Hypothalamus (tissue), 51 donors: ENCODE measurements around the gene STK39.
A peak's percentile ranks its signal among the peaks of the same experiment; 100 is the strongest.

ENCODE experiments used
- DNase-seq, 51 donors: peaks; one replicate each; lab custom pipeline; 2025; lab: John Stamatoyannopoulos, UW

STK39 gene

DNA sequence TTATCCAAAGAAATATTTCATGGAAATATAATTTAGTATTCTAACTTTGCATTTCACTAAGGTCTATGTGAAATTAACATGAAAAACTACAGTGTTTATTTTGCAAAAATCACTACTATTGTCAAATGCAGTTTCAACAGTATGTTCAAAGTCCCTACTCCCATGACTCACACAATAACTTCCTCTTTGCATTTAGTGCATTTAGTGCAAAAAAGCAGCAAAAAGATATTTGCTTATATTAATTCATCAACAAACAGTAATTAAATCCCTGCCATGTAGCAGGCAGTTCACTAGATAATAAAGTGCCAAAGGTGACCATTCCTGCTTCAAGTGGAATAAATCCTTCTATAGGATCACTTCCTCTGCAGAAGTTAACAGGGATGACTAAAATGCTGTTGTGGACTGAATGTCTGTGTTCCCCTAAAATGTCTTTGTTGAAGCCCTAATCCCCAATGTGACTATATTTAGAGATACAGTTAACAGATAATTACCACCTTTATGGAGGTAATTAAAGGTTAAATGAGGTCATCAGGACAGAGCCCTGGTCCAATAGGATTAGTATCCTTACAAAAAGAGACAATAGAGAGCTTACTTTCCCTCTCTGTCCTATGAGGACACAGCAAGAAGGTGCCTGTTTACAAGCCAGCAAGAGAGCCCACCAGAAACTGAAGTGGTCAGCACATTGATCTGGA, 61.7 kb downstream of the STK39 start:
- DNase-seq: no peak

DNA sequence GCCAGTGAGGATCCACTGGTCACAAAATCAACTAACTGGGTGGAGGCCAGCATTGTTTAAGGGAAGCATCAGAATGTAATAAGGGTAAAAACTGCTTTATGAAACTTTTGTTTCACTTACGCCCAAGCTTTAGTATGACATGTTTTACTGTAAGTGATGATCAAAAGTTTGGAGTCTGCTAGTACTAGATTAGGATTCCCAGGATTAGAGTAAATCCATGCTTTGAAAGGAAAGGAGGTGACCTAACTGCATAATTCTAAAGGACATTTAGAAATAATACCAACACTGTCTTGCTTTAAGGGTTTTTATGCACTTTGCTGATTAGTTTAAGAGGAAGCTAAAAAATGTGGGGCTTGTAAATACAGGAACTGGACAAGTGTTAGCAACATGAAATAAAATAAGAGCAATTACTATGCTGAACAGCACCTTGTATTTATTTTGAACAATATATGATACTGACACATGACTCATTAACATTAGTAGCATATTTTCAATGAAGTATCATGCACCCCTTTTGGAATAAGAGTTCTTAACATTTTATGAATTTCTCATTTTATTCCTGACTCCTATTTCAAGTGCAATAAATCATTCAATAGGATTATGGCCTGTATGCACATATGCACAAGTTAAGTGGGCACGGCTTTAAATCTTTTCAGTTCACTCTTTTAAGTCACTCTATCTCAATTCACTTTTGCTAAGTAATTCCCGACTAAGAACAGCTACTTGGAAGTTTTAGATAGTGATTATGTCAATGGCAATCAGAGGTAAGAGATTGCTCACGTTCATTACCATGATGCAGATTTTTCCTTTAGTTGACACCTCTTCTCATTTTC, 62.5 kb downstream of the STK39 start:
- no peak for DNase-seq

DNA sequence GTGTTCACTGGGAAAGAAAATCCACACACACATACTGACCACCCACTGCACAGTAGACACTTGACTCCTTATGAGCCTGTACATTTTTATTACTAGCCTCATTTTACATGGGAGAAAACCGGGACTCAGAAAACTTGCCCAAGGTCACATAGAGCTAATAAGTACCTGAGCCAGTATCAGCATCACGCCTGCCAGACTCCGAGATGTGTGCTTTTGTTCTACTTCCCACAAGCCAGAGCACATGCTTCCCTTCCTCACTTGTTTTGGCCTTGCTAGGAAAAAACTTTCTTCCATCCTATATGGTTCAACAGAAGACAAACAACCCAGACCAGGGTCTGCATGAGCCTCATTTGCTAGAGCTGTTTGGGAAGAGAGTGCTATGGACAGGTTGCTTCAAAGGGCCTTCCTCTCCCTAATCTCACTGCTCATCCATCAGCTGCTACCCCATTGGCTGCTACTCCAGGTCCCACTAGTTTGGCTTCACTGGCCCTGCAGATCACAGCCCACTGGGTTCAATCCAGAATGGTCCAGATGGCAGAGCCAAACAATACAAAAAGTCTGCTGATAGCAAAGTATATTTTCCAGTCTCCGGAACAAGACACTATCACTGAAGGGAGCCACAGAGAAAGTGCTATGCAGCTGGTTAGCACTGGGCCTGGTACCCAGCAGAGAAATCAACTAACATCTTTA, 63.9 kb downstream of the STK39 start:
- DNase-seq: peak in 4 of 51 donors; percentile 9 to 26 (median 20)

DNA sequence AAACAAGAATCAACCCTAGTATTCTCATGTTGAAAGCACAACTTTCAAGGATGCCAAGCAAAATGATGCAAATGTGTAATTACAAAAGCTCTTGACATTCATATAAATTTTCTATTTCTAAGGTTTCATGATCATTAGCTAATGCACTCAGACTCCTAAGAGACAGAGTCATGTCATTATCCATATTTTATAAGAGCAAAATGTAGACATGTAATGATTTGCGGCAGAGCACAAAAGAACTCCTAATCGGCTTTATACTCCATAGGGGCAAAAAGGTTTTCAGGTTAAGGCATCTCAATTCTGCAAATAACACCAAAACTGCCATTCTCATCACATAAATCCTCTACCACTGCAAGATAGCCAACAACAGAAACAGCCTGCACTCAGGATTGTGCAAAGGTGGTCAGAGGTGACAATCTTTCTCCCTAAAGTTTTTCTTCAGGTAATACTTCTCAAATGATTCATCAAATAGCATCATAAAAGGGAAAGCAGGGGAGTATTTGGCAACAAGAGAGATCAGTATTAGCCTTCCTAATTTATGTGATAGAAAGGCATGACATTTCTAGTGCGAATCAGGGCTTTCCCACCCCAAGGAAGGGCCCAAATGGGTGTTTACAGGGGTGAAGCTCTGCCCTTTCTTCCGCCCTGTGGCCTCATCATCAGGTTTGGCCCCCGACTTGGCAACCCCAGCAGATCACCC, 64.7 kb downstream of the STK39 start:
- no peak for DNase-seq

DNA sequence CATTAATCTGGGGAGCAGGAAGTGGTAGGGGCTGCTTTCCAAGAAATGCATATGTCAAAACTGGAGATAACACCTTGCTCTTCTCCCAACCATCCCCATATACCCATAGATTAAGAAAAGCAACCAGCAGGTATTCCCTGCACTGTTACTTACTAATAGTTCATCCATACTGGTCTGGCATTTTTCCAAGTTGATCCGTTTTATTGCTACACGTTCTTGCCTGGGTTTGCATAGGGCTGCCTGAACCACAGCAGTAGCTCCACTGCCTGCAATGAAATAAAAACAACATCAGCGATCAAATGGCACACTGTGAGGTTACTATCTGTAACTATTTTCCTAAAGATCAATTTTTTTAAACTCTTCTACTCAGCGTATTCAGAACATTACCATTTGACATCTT, 65.6 kb downstream of the STK39 start:
- DNase-seq: no peak

DNA sequence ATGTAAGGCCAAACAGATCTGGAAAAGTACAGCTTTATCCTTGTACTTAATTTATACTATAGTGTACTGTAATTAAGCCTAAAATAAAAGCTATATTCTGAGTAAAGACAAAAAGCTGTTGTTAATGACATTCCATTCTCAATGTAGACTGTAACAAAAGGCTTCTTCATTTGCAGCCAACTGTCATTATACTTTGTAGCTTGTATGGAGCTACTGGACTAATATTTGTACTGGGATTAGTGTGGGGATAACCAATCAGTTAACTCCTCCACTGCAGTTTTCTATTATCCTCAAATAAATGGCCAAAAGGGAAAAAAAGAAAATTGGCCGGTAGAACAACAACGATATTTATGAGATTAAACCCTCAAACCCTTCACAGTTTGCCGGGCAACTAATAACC, 66.5 kb downstream of the STK39 start:
- DNase-seq: peak in 1 of 51 donors; percentile 64

DNA sequence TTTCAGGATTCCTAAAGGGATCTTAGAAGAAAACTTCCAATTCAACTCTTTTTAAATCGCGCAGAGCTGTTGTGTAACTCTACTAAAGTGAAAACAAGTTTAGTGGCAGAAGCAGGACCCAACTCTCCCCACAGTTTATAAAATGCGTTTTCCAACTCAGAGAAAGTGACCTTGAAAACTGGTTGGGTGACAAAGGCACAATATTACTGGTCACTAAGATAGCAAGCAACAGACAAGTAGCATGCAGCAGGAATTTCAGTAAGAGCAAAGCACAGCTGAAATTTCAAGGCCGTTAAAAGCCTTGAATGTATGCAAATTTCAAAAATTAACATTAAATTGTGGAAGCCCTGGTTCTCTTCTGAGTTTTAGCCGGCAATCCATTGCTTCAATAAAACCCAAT, 66.9 kb downstream of the STK39 start:
- DNase-seq: peak in 2 of 51 donors; percentile 18 to 52

DNA sequence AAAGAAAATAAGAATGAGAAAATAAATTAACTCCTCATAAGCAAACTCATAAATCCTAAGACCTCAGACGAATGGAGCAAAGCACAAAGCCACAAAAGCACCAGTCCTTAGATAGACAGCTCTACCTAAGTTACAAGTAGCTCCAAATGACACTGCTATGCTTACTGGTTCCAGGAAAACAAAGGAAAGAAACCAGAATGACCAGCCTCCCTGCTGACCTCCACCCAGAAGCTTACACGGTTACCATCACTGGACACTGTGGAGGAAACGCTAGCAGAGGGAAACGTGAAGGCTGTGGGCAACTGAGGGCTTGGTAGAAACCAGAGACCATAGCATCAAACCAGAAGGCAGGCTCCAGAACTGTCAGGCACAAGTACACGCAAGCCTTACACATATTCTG, 67.8 kb downstream of the STK39 start:
- DNase-seq: no peak

DNA sequence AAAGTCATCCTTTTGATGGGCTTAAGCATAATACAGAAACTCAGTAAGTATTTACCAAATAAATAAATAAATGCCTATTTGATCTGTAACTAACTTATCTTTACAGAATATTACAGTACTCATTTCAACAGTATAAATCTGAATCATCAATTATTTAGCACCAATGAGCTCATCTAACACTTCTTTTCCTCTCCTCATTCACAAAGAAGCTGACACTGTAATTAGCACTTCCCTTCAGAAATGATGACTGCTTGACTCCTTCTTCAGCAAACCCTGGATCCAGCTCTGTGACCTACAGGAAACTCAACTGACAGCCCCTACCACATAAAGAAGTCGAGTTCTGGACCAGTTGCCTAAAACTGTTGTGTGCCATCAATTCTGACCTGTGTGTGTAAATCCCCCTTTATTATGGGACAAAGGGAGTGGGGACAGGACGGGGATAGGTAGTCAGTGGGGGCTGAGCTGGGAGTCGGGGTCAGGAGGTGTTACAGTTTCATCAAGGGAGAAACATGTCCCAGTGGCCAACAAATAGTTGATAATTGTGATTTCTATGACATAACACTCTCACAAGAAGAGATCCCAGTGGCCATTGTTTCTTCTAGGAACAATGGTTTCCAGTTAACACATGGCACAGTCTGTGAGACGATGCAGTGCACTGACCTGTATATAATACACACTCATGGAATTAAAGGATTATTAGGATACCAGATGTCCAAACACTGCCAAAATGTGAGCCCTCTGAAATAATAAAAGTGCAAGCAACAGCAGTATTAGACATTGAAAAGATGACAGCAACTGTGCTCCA, 68.7 kb downstream of the STK39 start:
- DNase-seq: peak in 1 of 51 donors; percentile 20

DNA sequence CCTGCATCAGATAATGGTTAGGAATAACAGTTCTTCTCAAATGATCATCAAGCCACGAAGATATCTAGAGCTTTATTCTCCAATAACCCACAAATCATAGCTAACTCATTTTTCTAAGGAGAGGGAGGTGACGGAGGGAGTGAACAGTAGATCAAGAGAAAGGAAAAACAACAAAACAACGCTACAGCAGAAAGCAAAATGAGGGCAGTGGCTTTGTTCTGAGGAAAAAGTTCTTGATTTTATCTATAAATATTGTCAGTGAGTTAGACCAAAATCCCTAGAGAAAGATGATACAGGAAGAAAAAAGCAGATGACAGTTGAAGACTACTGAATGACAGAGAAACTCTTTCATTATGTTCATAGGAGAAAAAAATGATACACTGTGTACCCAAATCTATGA, 71.0 kb downstream of the STK39 start:
- no peak for DNase-seq

DNA sequence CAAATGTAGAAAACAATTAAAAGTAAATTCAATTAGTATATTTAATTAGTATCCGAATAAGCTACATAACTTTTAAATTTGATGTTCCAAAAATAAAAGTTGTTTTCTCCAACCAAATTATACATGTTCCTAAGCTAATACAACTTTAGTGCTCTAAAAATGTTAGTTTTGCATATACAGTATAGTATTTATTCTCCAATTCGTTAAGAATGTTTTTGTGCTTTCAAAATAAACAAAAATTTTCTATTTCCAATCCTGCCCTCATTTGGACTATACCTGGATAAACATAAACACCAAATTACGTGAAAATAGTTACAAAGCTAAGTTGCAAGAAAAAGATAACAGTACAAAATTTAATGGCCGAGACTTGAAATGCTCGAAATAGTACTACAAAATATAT, 71.9 kb downstream of the STK39 start:
- DNase-seq: no peak

DNA sequence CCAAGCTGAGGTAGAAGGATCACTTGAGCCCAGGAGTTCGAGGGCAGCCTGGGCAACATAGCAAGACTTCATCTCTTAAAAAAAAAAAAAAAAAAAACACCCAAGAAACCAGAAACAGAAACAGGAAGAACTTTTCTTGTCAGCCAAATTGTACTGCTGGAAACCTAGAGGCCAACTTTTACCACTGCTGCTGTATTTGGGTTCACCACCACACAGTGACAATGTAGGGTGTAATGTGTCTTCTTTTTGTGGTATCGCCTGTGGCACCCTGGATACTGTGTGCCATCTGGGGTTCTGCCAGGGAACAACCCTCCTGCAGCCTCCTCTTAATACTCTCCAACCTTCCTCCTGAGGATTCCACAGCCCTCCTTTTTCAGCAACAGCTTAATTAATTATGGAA, 72.6 kb downstream of the STK39 start:
- DNase-seq: no peak

DNA sequence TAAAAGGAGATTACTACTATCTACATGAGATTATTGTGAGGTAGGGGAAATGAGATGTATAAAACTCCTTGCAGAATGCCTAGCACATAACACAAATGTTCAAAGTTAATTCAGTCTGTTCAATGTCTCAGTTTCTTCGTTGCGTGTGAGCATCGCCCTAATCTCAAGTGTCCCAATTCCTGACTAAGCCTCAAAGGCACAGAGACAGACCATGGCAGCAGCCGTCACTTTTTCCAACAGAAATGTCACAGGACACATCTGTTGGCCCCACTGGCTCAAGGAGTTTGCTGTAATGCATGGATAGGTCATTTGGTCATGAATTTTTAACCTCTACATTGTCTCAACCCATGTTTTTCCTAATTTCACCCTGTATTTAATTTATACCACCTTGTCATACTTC, 75.3 kb downstream of the STK39 start:
- no peak for DNase-seq

DNA sequence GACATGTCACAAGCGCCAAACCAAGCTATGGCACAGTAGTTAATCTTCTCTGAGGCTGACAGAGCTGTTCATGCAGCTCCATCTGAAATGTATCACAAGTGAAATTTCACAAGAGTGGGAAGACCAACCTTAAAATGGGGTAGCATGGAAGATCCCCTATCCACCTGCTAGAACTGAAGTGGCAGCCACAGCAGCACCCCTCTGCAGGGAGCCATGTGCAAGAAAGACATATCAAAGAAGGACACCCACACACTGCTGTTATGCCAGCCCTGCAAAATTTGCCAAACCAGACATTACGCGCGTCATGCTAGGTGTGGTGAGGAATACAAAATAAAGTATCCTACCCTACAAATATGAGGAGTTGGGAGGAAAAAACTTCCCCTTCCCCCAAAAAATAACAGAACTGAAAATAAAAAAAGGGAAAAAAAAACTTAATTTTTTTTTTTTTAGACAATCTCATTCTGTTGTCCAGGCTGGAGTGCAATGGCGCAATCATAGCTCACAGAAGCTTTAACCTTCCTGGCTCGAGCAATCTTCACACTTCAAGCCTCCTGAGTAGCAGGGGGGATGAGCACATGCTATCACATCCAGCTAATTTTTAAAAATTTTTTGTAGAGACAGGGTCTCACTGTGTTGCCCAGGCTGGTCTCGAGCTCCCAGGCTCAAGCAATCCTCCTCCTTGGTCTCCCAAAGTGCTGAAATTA, 76.2 kb downstream of the STK39 start:
- DNase-seq: no peak

DNA sequence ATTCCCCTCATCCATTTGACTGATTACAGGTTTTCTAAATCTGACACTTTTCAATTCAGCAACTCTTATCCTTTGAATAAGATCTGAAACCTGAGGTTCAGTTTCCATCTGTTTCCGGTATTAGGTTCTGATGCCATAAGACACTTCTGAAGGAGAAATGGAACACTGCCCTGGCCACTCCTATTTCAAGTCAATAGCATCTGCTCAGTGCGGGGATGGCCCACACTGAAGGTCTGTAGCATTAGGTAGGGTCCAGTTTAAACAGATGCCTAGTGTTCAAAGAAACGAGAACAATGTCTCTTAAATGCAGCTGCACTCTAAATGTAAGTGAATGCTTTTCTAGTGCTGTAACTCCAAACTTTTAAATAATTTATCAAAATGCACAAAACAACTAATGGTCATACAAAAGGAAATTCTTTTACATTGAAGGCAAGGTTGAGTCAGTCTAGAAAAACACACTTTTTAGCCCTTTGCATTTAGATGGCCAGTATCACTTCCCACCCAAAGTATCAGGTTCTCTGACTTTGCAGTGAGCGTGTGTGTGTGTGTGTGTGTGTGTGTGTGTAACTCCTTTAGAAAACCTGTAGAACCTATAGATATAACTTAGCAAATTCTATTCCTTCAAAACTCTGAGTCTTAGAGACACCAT, 78.2 kb downstream of the STK39 start:
- DNase-seq: no peak

DNA sequence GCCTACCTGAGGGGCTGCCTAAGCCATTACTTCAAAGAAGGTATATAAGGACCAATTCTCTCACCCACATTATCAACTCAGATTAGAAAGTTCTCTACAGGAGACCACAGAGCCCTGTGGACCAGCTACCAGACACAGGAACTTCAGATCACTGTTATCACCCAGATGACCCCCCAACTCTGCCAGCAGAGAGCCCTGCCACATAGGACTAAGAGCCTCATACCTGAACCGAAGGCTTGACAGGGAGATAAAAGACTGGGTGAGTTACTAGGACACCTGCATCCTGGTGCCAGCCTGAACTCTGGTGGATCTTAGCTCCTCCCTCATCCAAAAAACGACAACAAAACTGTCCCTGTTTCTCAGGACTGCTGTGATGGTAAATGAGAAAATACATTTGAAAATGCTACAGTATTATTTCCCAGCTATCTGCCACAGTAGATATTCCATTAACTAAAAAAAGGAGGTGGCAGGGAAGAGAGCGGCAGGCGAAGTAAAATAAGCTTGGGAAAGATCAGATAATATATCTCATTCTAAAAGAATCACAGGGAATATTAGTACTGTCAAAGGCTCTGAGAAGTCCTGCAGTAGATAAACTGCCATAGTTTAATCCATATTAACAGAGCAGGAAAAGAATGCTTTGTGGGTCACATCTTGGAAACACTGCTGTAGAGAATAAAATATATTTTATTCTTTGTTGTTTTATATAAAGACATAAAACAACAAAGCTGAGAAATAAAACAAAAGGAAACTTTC, 79.7 kb downstream of the STK39 start:
- no peak for DNase-seq

DNA sequence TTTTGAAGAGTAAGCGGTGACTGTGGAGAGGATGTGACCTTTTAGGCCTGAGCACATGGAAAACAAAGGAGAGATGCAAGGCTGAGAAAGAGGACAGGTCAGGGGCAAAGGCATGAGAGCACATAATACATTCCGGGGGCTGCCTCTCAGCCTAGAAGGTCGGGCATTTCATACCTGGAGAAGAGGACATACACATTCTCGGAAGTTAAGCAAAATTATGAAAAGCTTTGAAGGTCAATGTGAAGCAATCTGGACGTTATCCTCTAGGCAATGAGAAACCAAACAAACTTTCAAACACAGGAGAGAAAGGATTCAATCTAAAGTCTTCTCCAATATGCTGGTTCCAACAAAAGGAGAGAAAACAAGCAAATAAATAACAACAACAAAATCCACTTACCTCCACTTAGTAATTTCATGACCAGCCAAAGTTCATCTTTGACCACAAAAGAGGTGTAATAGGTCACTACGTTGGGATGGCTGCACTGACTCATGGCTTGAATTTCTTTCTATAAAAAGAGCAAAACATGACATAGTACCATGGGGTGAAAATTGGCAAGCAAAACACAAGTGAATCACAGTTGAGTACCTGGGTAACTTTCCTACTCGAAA, 80.4 kb downstream of the STK39 start:
- no peak for DNase-seq
